Measurements from ENCODE around the gene NHLRC4. TPM values are rescaled to one million over a fixed set of nuclear protein-coding genes. Genes with fewer than 3 reads are reported as not detected.

Gene NHLRC4
- total and polyA plus RNA-seq, 2 of the 13 experiments (the other 11 are each of a cell fraction or from before 2014, with no cell fraction given): 0.40 to 0.59 TPM

DNA sequence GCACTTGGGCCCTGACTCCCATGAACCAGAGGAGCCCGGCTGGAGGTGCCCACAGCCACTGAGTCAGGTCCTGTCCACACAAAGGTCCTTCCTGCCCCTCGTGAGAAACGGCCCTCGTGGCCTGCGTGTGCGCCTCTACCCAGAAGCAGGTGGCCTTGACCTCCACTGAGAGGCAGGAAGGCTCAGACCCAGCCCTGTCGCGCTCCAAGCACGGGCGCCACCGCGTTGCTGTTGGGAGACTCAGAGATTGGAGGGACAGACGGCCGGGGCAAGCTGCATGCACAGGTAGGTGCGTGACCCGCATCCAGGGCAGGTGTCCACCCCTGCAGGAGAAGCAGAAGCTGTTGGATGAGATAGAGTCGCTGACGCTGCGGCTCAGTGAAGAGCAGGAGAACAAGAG, 47.4 kb upstream of the NHLRC4 start (continued):
- TF ChIP-seq, protein P1, sequence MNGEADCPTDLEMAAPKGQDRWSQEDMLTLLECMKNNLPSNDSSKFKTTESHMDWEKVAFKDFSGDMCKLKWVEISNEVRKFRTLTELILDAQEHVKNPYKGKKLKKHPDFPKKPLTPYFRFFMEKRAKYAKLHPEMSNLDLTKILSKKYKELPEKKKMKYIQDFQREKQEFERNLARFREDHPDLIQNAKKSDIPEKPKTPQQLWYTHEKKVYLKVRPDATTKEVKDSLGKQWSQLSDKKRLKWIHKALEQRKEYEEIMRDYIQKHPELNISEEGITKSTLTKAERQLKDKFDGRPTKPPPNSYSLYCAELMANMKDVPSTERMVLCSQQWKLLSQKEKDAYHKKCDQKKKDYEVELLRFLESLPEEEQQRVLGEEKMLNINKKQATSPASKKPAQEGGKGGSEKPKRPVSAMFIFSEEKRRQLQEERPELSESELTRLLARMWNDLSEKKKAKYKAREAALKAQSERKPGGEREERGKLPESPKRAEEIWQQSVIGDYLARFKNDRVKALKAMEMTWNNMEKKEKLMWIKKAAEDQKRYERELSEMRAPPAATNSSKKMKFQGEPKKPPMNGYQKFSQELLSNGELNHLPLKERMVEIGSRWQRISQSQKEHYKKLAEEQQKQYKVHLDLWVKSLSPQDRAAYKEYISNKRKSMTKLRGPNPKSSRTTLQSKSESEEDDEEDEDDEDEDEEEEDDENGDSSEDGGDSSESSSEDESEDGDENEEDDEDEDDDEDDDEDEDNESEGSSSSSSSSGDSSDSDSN (CRISPR knock-in tag; IDR thresholded peaks at IDR 0.05): no peak
- TF ChIP-seq, protein P2, sequence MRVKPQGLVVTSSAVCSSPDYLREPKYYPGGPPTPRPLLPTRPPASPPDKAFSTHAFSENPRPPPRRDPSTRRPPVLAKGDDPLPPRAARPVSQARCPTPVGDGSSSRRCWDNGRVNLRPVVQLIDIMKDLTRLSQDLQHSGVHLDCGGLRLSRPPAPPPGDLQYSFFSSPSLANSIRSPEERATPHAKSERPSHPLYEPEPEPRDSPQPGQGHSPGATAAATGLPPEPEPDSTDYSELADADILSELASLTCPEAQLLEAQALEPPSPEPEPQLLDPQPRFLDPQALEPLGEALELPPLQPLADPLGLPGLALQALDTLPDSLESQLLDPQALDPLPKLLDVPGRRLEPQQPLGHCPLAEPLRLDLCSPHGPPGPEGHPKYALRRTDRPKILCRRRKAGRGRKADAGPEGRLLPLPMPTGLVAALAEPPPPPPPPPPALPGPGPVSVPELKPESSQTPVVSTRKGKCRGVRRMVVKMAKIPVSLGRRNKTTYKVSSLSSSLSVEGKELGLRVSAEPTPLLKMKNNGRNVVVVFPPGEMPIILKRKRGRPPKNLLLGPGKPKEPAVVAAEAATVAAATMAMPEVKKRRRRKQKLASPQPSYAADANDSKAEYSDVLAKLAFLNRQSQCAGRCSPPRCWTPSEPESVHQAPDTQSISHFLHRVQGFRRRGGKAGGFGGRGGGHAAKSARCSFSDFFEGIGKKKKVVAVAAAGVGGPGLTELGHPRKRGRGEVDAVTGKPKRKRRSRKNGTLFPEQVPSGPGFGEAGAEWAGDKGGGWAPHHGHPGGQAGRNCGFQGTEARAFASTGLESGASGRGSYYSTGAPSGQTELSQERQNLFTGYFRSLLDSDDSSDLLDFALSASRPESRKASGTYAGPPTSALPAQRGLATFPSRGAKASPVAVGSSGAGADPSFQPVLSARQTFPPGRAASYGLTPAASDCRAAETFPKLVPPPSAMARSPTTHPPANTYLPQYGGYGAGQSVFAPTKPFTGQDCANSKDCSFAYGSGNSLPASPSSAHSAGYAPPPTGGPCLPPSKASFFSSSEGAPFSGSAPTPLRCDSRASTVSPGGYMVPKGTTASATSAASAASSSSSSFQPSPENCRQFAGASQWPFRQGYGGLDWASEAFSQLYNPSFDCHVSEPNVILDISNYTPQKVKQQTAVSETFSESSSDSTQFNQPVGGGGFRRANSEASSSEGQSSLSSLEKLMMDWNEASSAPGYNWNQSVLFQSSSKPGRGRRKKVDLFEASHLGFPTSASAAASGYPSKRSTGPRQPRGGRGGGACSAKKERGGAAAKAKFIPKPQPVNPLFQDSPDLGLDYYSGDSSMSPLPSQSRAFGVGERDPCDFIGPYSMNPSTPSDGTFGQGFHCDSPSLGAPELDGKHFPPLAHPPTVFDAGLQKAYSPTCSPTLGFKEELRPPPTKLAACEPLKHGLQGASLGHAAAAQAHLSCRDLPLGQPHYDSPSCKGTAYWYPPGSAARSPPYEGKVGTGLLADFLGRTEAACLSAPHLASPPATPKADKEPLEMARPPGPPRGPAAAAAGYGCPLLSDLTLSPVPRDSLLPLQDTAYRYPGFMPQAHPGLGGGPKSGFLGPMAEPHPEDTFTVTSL (CRISPR knock-in tag; IDR thresholded peaks at IDR 0.05; ENCODE audit: borderline replicate concordance): no peak
